ENCODE results near the gene ENDOD1. TPM values are rescaled to one million over a fixed set of nuclear protein-coding genes. Genes with fewer than 3 reads are reported as not detected.
"Not testable (repeated sequence)": the region's sequence is repeated elsewhere in the genome, so short reads cannot be mapped to it uniquely, and the experiment has no call there.

Gene ENDOD1
- 100 to 1,000 TPM; 106 to 210 (median 154) TPM for total RNA-seq

- Histone ChIP-seq H3K4me3 (peak within 1 kb of the TSS; percentile 61 to 99 (median 74)), H3K9me3 (no peaks in the 10 kb centered on the region), H3K27me3 (no peaks in the 10 kb centered on the region), H3K36me3 (no peaks in the 10 kb centered on the region), H3K27ac (peak within 1 kb of the TSS; percentile 90 to 97 (median 94)), H3K4me1 (peaks cover 0 to 61% (median 37%) of the 10 kb centered on the region in 4 donors)
- TF ChIP-seq POLR2A (IDR thresholded peaks at IDR 0.05) (peak; percentile 88 to 91), EP300 (IDR thresholded peaks at IDR 0.05) (peak in 1 of 2 donors; percentile 84), CTCF (IDR thresholded peaks at IDR 0.05) (peak in 3 of 5 experiments; percentile 17 to 46 (median 27))
- peak; percentile 63 to 65 for DNase-seq (ENCODE audit: low spot score in 2 of 2)
- WGBS, 2 donors, result 0 to 1% methylated on average over 13 to 68 of the region's 106 CpGs
These were observed at the start of gene ENDOD1 for GRCh38 chr11:95089620-95090542. Gene ENDOD1 (plus strand): TSS chr11:95089846. CDS start chr11:95089928, 82 bp downstream.

GRCh38 chr11:95042239-95042638 is 47.4 kb upstream of the ENDOD1 start:
- Histone ChIP-seq H3K27ac (no peak overlapping the region), H3K27me3 (peaks cover 0 to 8% of the 10 kb centered on the region in 2 donors), H3K36me3 (no peaks in the 10 kb centered on the region), H3K4me1 (no peaks in the 10 kb centered on the region), H3K9me3 (no peaks in the 10 kb centered on the region), H3K4me3 (no peak overlapping the region)
- TF ChIP-seq CTCF (IDR thresholded peaks at IDR 0.05) (no peak), EP300 (IDR thresholded peaks at IDR 0.05) (no peak), POLR2A (IDR thresholded peaks at IDR 0.05) (no peak)
- WGBS, 2 donors, result 96 to 97% methylated on average over 1 of the region's 1 CpG
- DNase-seq (ENCODE audit: low spot score in 2 of 2), result no peak

- Histone ChIP-seq H3K36me3 (no peaks in the 10 kb centered on the region), H3K4me3 (no peak overlapping the region), H3K27me3 (peaks cover 0 to 2% of the 10 kb centered on the region in 2 donors), H3K4me1 (no peaks in the 10 kb centered on the region), H3K9me3 (no peaks in the 10 kb centered on the region), H3K27ac (no peak overlapping the region)
- WGBS, 2 donors, result 85 to 90% methylated on average over 3 of the region's 3 CpGs
- no peak for DNase-seq (ENCODE audit: low spot score in 2 of 2)
- TF ChIP-seq CTCF (IDR thresholded peaks at IDR 0.05) (no peak), POLR2A (IDR thresholded peaks at IDR 0.05) (no peak), EP300 (IDR thresholded peaks at IDR 0.05) (no peak)
These were observed 46.7 kb upstream of the ENDOD1 start for GRCh38 chr11:95042906-95043305.

DNA sequence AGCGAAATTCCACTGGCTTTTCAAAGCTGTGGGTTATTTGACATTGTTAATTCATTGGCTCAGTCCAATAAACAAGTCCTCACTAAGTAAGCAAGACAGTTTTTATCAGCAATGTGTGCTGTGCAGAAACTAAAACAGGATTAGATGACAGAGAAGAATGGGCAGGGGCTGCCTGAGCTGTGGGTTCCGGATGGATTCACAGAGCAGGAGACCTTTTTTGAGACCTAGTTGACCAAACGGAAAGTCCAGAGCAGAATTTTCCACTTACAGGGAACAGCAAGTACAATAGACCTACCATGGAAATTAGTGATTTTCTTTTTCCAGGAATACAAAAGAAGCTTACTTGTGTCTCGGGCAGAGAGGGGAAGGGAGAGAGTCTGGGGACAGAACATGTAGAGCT is 45.6 kb upstream of the ENDOD1 start:
- Histone ChIP-seq H3K9me3 (no peaks in the 10 kb centered on the region), H3K36me3 (no peaks in the 10 kb centered on the region), H3K27ac (no peak overlapping the region), H3K4me3 (no peak overlapping the region), H3K27me3 (no peaks in the 10 kb centered on the region), H3K4me1 (no peaks in the 10 kb centered on the region)
- 68 to 72% methylated on average over 4 of the region's 4 CpGs for WGBS, 2 donors
- TF ChIP-seq EP300 (IDR thresholded peaks at IDR 0.05) (no peak), CTCF (IDR thresholded peaks at IDR 0.05) (no peak), POLR2A (IDR thresholded peaks at IDR 0.05) (no peak)
- no peak for DNase-seq (ENCODE audit: low spot score in 2 of 2)

DNA sequence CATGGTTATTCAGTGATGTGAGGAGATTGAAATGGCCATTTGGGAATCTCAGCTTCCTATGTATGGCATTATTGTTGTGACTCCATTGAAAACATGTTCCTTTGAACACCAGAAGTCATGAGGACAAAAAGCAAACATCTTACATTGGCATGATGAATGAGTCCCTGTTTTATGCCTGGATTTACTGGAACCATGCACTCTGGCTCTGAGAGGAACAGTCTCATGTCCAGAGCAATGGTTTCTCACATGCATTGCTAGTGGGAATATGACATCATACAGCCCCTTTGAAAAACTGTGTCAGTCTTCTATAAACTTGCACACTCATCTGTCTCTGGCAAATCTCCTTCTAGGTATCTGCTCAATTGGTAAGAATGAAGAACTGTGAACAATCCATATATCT is 43.8 kb upstream of the ENDOD1 start:
- Histone ChIP-seq H3K27ac (no peak overlapping the region), H3K4me3 (no peak overlapping the region), H3K27me3 (no peaks in the 10 kb centered on the region), H3K9me3 (no peaks in the 10 kb centered on the region), H3K36me3 (no peaks in the 10 kb centered on the region), H3K4me1 (no peaks in the 10 kb centered on the region)
- TF ChIP-seq EP300 (IDR thresholded peaks at IDR 0.05) (no peak), POLR2A (IDR thresholded peaks at IDR 0.05) (no peak), CTCF (IDR thresholded peaks at IDR 0.05) (no peak)
- DNase-seq (ENCODE audit: low spot score in 2 of 2), result no peak

DNA sequence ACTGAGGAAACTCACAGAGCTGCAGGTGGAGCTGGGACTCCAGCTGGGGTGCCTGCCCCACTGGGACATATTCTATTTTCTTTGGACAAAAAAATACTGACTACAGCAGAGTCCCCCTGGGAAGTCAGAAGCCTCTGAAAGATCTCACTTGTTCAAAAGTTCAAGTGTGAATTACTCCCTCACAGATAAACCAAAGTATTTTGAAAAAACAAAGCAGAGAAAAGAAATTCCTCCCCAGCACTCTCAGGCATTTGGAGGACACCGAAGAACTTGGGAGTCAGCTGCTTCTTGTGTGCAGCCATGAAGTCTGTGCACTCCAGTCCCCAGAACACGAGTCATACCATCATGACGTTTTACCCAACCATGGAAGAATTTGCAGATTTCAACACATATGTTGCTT is 40.5 kb upstream of the ENDOD1 start, which contains the start of gene KDM4F:
KDM4F (plus strand) TSS at position 301 of the 400 bp plus-strand sequence.
- H3K27me3 ChIP-seq; H3K9me3 ChIP-seq; H3K4me1 ChIP-seq; DNase-seq (ENCODE audit: low spot score in 2 of 2); H3K36me3 ChIP-seq; H3K27ac ChIP-seq; H3K4me3 ChIP-seq: not testable (repeated sequence)
- WGBS, 2 donors, result 11 to 34% methylated on average over 3 of the region's 3 CpGs
